Gastrocnemius medialis (tissue), 4 donors: Measurements from ENCODE around the gene COQ2.

Experiments used
- CTCF ChIP-seq, 5 experiments: fragments of 450-650 bp in 3 of 5; fragments of 200-600 bp in 2 of 5; sonication (generic) in 2 of 5; IDR thresholded peaks in 4 of 5; conservative IDR thresholded peaks in 1 of 5; 1 replicate in 4 of 5; 2 replicates in 1 of 5; pipeline ENCODE4 v1.5.1; 2016 to 2019; ENCODE audit warnings: antibody characterized with exemption in 5 of 5, mild to moderate bottlenecking in 3 of 5, moderate library complexity in 3 of 5
- POLR2A ChIP-seq, 2 donors: fragments of 450-650 bp; IDR thresholded peaks; one replicate each; pipeline ENCODE4 v1.6.1; 2017; ENCODE audit warnings: antibody characterized with exemption in 2 of 2, mild to moderate bottlenecking in 2 of 2, moderate library complexity in 2 of 2

- TF ChIP-seq POLR2A (IDR thresholded peaks at IDR 0.05) (no peak), CTCF (IDR thresholded peaks at IDR 0.05 in 4 of 5, conservative IDR thresholded peaks at IDR 0.05 in 1 of 5) (no peak)
Measured at GRCh38 chr4:83267830-83268475, 16.6 kb downstream of the COQ2 start.
